ENCODE results near the gene KCNH1.

KCNH1 gene

GRCh38 chr1:210705086-210705485 lies 428.9 kb downstream of the KCNH1 start:
- H3K4me3 ChIP-seq (ENCODE audit: low read depth, low read length) = no peak overlapping the region
- H3K9me3 ChIP-seq (ENCODE audit: control insufficient read depth, insufficient read depth, low read depth, low read length) = no peaks in the 10 kb centered on the region
- TF ChIP-seq KLF7 (tag by site-specific recombination; IDR thresholded peaks at IDR 0.05; ENCODE audit: borderline replicate concordance) (no peak), HOXA7 (CRISPR knock-in tag; IDR thresholded peaks at IDR 0.05; ENCODE audit: borderline replicate concordance) (no peak), ZNF239 (tag by site-specific recombination; IDR thresholded peaks at IDR 0.05) (no peak), ZBTB10 (tag by site-specific recombination; IDR thresholded peaks at IDR 0.05) (no peak), ZNF404 (tag by site-specific recombination; IDR thresholded peaks at IDR 0.05) (no peak)
- no peaks in the 10 kb centered on the region for H3K4me1 ChIP-seq (ENCODE audit: control insufficient read depth, insufficient read depth, low read length)
- ChIA-PET CTCF (no interaction called here), POLR2A (no interaction called here)
- no peaks in the 10 kb centered on the region for H3K36me3 ChIP-seq (ENCODE audit: control insufficient read depth in 2 of 2, insufficient read depth in 1 of 2, low read length in 2 of 2)
- H3K27ac ChIP-seq (ENCODE audit: extremely low read depth, low read depth, low read length) = no peak overlapping the region

GRCh38 chr1:210703593-210703992 lies 430.4 kb downstream of the KCNH1 start:
- ChIA-PET CTCF (no interaction called here), POLR2A (no interaction called here)
- Histone ChIP-seq H3K4me1 (ENCODE audit: control insufficient read depth, insufficient read depth, low read length) (no peaks in the 10 kb centered on the region), H3K9me3 (ENCODE audit: control insufficient read depth, insufficient read depth, low read depth, low read length) (no peaks in the 10 kb centered on the region), H3K36me3 (ENCODE audit: control insufficient read depth in 2 of 2, insufficient read depth in 1 of 2, low read length in 2 of 2) (no peaks in the 10 kb centered on the region), H3K4me3 (ENCODE audit: low read depth, low read length) (no peak overlapping the region), H3K27ac (ENCODE audit: extremely low read depth, low read depth, low read length) (no peak overlapping the region)
- TF ChIP-seq ZNF629 (tag by site-specific recombination; IDR thresholded peaks at IDR 0.05) (no peak), RBAK (tag by site-specific recombination; IDR thresholded peaks at IDR 0.05) (no peak), REST (tag by site-specific recombination; IDR thresholded peaks at IDR 0.05) (no peak), ZNF843 (tag by site-specific recombination; IDR thresholded peaks at IDR 0.05) (no peak), ZNF114 (tag by site-specific recombination; IDR thresholded peaks at IDR 0.05) (no peak), ZNF354C (tag by site-specific recombination; IDR thresholded peaks at IDR 0.05; ENCODE audit: borderline replicate concordance, low read depth) (no peak), ZNF768 (tag by site-specific recombination; IDR thresholded peaks at IDR 0.05) (no peak), MEIS1 (CRISPR knock-in tag; IDR thresholded peaks at IDR 0.05; ENCODE audit: borderline replicate concordance) (no peak), SALL2 (tag by site-specific recombination; IDR thresholded peaks at IDR 0.05; ENCODE audit: borderline replicate concordance) (no peak)

GRCh38 chr1:210702506-210702905 lies 431.4 kb downstream of the KCNH1 start:
- Histone ChIP-seq H3K4me3 (ENCODE audit: low read depth, low read length) (no peak overlapping the region), H3K9me3 (ENCODE audit: control insufficient read depth, insufficient read depth, low read depth, low read length) (no peaks in the 10 kb centered on the region), H3K27ac (ENCODE audit: extremely low read depth, low read depth, low read length) (no peak overlapping the region), H3K4me1 (ENCODE audit: control insufficient read depth, insufficient read depth, low read length) (no peaks in the 10 kb centered on the region), H3K36me3 (ENCODE audit: control insufficient read depth in 2 of 2, insufficient read depth in 1 of 2, low read length in 2 of 2) (no peaks in the 10 kb centered on the region)
- no peak for TF ChIP-seq ZNF707 (tag by site-specific recombination; IDR thresholded peaks at IDR 0.05)
- no peak for TF ChIP-seq ZNF830 (tag by site-specific recombination; IDR thresholded peaks at IDR 0.05; ENCODE audit: low read depth)
- TF ChIP-seq ZNF157 (tag by site-specific recombination; IDR thresholded peaks at IDR 0.05) = no peak
- TF ChIP-seq ZNF37A (tag by site-specific recombination; IDR thresholded peaks at IDR 0.05) = no peak
- TF ChIP-seq ZBTB44 (tag by site-specific recombination; IDR thresholded peaks at IDR 0.05) = no peak
- TF ChIP-seq ZBTB1 (tag by site-specific recombination; IDR thresholded peaks at IDR 0.05) = no peak
- no peak for TF ChIP-seq ZNF398 (tag by site-specific recombination; IDR thresholded peaks at IDR 0.05)
- TF ChIP-seq ZNF776 (tag by site-specific recombination; IDR thresholded peaks at IDR 0.05; ENCODE audit: borderline replicate concordance) = no peak
- no peak for TF ChIP-seq ZNF248 (tag by site-specific recombination; IDR thresholded peaks at IDR 0.05)
- TF ChIP-seq ZNF626 (tag by site-specific recombination; IDR thresholded peaks at IDR 0.05) = no peak
- no peak for TF ChIP-seq MEIS1 (CRISPR knock-in tag; IDR thresholded peaks at IDR 0.05; ENCODE audit: borderline replicate concordance)
- ChIA-PET CTCF (interaction anchor here (0.6 to 1.3 kb wide), 4 partner anchors 249 to 432 kb away, joined by 3 to 6 read pairs (median 4); partner anchors contain the start of gene KCNH1), POLR2A (no interaction called here)

Data from HEK293 (cell line).